Sigmoid colon (tissue), 4 donors: ENCODE results near the gene GRM7.

Experiments used
- CTCF ChIP-seq, 4 experiments: fragments of 450-650 bp in 3 of 4; fragments of 200-600 bp in 1 of 4; IDR thresholded peaks; one replicate each; pipeline ENCODE4 v1.5.1; 2016 to 2019; ENCODE audit warnings: antibody characterized with exemption in 4 of 4, mild to moderate bottlenecking in 3 of 4, moderate library complexity in 2 of 4
- EP300 ChIP-seq, 4 donors: sonication (generic); formaldehyde crosslinking; IDR thresholded peaks; one replicate each; pipeline ENCODE4 v1.6.1; 2017; ENCODE audit warnings: antibody characterized with exemption in 4 of 4
- POLR2A ChIP-seq, 2 donors: fragments of 450-650 bp; IDR thresholded peaks; one replicate each; pipeline ENCODE4 v1.6.1; 2016; ENCODE audit warnings: antibody characterized with exemption in 2 of 2, mild to moderate bottlenecking in 2 of 2, moderate library complexity in 2 of 2
- POLR2AphosphoS5 ChIP-seq, 4 donors: sonication (generic); formaldehyde crosslinking; IDR thresholded peaks; one replicate each; pipeline ENCODE4 v1.6.1; 2017; ENCODE audit warnings: antibody characterized with exemption in 4 of 4

GRCh38 chr3:7602297-7602696 is 741.4 kb downstream of the GRM7 start:
- TF ChIP-seq CTCF (IDR thresholded peaks at IDR 0.05) (no peak), EP300 (IDR thresholded peaks at IDR 0.05) (no peak), POLR2A (IDR thresholded peaks at IDR 0.05) (no peak), POLR2AphosphoS5 (IDR thresholded peaks at IDR 0.05) (no peak)
